ENCODE data around the gene CRTAC1.

Gene CRTAC1

GRCh38 chr10:97974526-97975525 is 55.6 kb downstream of the CRTAC1 start:
- DNase-seq (ENCODE audit: low spot score), result no peak

DNA sequence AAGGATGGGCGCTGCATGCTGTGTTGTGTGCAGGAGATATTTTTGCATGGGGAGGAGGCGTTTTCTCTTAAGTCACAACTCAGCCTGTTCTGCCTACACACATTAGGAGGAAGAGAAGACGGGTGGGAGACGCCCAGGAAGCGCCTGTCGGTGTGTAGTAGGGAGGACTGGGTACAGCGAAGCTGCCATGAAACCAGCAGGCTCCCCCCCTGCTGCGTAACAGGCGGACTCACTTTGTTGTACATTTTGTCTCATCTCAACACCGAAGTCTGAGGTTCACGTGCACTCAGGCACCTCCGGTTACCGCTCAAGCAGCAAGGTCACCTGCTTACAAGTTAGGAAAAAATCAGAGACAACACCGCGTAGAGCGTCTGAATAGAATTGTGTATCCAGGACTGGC is 56.3 kb downstream of the CRTAC1 start:
- DNase-seq (ENCODE audit: low spot score), result no peak

DNA sequence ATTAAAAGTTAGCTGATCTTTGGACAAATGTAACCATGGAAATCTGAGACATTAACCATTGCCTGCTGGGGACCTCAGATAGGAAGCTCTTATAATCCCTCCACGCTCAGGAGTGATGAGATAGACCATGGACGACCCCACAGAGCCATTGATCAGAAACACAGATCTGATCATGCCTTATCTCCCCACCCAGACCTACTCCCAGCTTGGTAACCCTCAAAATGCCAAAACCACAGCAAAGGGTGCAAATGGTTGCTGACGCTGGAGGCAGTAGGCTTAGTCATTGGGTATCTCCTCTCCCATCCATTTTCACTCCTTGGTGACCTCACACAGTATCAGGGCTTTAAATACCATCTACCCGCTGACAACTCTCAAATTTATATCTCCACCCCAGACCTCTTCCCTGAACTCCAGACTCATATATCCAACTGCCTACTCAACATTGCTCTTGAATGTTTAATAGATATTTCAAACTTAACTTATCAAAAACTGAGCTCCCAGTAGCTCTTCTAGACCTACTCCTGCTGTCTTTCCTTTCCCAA is 60.8 kb downstream of the CRTAC1 start:
- DNase-seq (ENCODE audit: low spot score), result no peak

DNA sequence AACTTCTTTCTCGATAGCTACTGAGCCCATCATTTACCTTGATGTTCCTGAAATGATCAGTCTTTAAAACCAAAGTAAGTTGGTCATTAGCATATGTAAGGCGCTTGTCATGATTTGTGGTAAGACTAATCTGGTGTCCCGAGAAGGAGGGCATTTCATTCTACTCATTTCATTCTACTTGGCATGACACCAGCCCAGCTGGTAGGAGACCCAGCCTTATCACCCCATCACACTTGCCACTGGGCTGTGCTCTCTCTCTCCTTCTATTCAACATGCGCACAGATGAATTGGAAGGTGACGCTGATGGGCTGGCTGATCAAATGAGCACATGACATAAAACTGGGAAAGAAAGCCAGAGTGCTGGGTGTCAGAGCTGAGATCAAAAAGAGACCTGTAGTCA is 65.7 kb downstream of the CRTAC1 start:
- DNase-seq (ENCODE audit: low spot score), result peak; percentile 17

GRCh38 chr10:97961945-97962344 is 68.5 kb downstream of the CRTAC1 start:
- no peak for DNase-seq (ENCODE audit: low spot score)

GRCh38 chr10:97960269-97961056 is 70.0 kb downstream of the CRTAC1 start:
- DNase-seq (ENCODE audit: low spot score), result no peak

DNA sequence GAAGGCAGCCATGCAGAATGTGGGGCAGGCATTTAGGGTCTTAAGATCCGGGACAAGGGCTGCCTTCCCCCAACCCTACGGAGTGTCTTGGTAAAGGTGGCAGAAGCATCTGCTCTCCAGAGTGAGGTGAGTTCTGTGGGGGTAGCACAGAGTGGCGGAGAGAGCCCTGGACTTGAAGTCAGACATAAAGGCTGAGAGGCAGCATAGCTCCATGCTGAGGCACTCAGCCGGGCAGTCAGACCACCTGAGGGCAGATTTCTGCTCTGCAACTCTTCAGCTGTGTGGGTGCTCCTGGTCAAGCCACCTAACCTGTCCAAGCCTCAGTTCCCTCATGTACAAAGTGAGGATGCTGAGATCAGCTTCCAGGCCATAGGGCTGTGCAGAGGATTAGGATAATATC is 81.0 kb downstream of the CRTAC1 start:
- no peak for DNase-seq (ENCODE audit: low spot score)

GRCh38 chr10:97948822-97949221 is 81.6 kb downstream of the CRTAC1 start:
- DNase-seq (ENCODE audit: low spot score), result no peak

DNA sequence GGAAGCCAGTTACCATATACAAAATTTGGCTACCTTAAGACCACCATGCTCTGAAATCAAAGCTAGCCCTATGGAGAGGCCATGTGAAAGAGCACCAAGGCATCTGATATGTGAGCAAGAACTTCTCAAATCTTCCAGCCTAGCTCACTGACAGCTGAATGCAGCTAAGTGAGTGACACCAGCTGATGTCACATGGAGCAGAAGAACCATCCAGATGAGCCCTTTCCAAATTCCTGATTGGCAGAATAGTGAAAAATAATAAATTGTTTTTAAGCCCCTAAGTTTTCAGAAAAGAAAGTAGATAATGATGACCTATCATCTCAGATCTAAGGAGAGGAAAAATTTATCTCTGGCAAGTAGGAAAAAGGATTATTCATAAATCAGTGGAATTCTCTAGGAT is 85.6 kb downstream of the CRTAC1 start:
- no peak for DNase-seq (ENCODE audit: low spot score)

DNA sequence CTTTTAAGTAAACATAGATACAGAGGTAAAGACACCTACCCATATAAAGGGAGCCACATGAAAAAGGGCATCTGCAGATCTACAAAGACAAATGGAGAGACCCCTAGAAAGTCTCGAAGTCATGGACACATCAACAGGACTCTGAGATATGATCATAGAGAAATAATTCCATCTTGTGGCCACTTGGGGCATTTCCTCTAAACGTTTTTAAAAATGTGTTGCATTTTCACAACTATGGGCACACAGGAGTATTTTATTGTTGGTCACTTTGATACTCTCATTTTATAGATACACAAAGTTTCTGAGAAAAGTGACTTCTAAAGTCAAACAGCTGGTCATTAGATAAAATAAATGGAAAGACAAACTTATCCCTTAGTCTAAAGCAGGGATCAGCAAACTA is 87.1 kb downstream of the CRTAC1 start:
- no peak for DNase-seq (ENCODE audit: low spot score)

- DNase-seq (ENCODE audit: low spot score), result no peak
Observed at GRCh38 chr10:97940534-97940933, 89.9 kb downstream of the CRTAC1 start.

GRCh38 chr10:97939446-97939990 is 90.9 kb downstream of the CRTAC1 start:
- DNase-seq (ENCODE audit: low spot score), result no peak

- DNase-seq (ENCODE audit: low spot score), result no peak
Observed at GRCh38 chr10:97937928-97938327, 92.5 kb downstream of the CRTAC1 start.

DNA sequence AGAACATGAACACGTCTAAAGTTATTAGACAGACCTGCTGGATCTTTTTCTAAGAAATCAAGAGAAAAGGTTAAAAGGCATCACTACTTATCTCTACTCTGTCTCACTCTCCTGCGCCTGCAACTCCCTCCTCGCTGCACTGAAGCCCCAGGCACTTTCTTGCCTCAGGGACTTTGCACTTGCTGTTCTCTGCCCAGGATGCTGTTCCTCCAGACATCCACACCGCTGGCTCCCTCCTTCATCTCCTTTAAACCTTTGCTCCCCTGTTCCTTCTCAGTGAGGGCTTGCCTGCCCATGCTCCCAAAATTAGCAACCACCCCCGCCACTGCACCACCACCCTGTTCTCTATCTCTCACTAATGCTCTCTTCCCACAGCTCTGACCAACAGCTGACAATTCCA is 93.4 kb downstream of the CRTAC1 start:
- DNase-seq (ENCODE audit: low spot score), result no peak

GRCh38 chr10:97936126-97936525 is 94.3 kb downstream of the CRTAC1 start:
- no peak for DNase-seq (ENCODE audit: low spot score)

GRCh38 chr10:97932932-97933530 is 97.4 kb downstream of the CRTAC1 start:
- no peak for DNase-seq (ENCODE audit: low spot score)

DNA sequence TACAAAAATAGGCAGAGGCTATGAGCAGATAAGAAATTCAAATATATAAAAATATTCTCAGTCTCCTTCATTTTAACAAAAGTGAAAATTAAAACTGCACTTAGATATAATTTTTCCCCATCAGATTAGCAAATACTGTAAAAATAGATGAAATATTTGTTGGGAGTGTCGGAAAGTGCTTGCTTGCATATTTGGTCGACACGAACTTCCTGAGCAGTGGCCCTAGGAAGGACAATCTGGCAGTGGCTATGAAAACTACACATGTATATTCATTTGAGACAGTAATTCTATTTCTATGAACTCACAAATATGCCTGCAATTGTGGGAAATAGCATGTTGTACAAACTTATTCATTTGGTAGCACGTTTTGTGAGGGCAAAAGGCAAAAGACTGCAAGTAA is 99.4 kb downstream of the CRTAC1 start:
- no peak for DNase-seq (ENCODE audit: low spot score)

DNA sequence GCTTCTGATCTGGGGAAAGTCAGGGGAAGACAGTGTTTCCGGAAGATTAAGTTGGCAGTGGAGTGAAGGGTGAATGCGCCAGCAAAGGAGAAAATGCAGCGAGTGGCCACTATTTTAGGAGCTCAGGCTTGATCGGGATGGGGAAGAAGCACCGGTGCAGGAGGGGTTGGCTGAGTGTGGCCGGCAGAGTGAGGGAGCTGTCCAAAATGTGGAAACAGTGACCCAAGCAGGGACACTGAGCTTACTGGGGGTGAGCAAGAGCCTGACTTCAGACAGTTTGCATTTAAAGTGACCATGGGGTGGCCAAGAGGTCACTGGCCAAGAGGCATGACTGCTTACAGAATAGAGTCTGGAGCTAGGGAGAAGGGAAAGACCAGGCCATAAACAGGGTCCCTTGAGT is 101.5 kb downstream of the CRTAC1 start:
- no peak for DNase-seq (ENCODE audit: low spot score)

GRCh38 chr10:97927622-97928021 is 102.8 kb downstream of the CRTAC1 start:
- no peak for DNase-seq (ENCODE audit: low spot score)

- DNase-seq (ENCODE audit: low spot score), result no peak
Observed at GRCh38 chr10:97926055-97926454, 104.4 kb downstream of the CRTAC1 start.

- DNase-seq (ENCODE audit: low spot score), result no peak
Observed at GRCh38 chr10:97925308-97925938, 105.0 kb downstream of the CRTAC1 start.

DNA sequence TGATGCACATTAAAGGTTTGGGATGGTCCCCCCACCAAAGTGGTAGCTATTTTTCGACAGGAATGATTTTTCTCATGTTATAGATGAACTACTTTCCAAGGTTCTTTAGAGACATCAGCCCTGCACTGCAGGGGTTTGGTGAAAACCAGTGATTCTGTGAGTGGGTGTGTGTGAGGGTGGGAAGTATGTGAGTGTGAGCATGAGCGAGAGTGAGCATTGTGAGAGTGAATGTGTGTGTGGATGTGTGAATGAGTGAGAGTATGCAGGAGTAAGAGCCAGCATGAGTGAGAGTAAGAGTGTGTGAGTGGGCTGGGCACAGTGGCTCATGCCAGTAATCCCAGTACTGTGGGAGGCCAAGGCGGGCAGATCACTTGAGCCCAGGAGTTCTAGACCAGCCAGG is 105.7 kb downstream of the CRTAC1 start:
- no peak for DNase-seq (ENCODE audit: low spot score)
